Measurements from ENCODE around the gene RELN.

DNA sequence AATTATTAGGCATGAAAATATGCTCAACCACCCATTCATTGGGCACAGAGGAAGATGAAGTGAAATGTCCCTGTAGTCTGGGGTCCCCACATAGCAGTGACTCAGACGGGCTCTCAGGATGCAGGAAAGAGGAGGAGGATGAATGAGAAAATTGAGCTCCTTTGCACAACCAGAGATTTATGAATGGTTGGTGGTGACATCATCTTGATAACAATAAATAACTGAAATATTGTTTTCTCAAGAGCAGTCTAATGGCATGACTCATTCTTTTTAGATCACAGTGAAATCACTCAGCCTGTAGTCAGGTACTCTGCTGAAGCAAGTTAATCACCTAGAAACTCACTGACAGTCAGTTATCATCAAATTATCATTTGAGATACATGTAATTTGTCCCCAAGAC lies 254.1 kb downstream of the RELN start:
- TF ChIP-seq, protein P1, sequence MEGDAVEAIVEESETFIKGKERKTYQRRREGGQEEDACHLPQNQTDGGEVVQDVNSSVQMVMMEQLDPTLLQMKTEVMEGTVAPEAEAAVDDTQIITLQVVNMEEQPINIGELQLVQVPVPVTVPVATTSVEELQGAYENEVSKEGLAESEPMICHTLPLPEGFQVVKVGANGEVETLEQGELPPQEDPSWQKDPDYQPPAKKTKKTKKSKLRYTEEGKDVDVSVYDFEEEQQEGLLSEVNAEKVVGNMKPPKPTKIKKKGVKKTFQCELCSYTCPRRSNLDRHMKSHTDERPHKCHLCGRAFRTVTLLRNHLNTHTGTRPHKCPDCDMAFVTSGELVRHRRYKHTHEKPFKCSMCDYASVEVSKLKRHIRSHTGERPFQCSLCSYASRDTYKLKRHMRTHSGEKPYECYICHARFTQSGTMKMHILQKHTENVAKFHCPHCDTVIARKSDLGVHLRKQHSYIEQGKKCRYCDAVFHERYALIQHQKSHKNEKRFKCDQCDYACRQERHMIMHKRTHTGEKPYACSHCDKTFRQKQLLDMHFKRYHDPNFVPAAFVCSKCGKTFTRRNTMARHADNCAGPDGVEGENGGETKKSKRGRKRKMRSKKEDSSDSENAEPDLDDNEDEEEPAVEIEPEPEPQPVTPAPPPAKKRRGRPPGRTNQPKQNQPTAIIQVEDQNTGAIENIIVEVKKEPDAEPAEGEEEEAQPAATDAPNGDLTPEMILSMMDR (IDR thresholded peaks at IDR 0.05 in 2 of 3, conservative IDR thresholded peaks at IDR 0.05 in 1 of 3; ENCODE audit: control insufficient read depth in 2 of 3, extremely low read depth in 1 of 3, insufficient read depth in 1 of 3, low read depth in 3 of 3, low read length in 3 of 3), result no peak
- TF ChIP-seq EZH2 (IDR thresholded peaks at IDR 0.05; ENCODE audit: borderline replicate concordance, control insufficient read depth, low read depth, low read length) (no peak), TCF12 (IDR thresholded peaks at IDR 0.05; ENCODE audit: low read depth, low read length) (no peak), ATF7 (IDR thresholded peaks at IDR 0.05; ENCODE audit: low read depth) (no peak), MEF2B (IDR thresholded peaks at IDR 0.05; ENCODE audit: partially characterized antibody, poor library complexity, severe bottlenecking) (no peak), JUNB (IDR thresholded peaks at IDR 0.05) (no peak), TAF1 (IDR thresholded peaks at IDR 0.05; ENCODE audit: borderline replicate concordance, low read depth, low read length) (no peak), CEBPB (IDR thresholded peaks at IDR 0.05; ENCODE audit: borderline replicate concordance in 1 of 2, low read depth in 2 of 2, low read length in 2 of 2) (no peak)
- TF ChIP-seq, protein P2, sequence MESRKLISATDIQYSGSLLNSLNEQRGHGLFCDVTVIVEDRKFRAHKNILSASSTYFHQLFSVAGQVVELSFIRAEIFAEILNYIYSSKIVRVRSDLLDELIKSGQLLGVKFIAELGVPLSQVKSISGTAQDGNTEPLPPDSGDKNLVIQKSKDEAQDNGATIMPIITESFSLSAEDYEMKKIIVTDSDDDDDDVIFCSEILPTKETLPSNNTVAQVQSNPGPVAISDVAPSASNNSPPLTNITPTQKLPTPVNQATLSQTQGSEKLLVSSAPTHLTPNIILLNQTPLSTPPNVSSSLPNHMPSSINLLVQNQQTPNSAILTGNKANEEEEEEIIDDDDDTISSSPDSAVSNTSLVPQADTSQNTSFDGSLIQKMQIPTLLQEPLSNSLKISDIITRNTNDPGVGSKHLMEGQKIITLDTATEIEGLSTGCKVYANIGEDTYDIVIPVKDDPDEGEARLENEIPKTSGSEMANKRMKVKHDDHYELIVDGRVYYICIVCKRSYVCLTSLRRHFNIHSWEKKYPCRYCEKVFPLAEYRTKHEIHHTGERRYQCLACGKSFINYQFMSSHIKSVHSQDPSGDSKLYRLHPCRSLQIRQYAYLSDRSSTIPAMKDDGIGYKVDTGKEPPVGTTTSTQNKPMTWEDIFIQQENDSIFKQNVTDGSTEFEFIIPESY (IDR thresholded peaks at IDR 0.05), result no peak
- TF ChIP-seq, protein P3, sequence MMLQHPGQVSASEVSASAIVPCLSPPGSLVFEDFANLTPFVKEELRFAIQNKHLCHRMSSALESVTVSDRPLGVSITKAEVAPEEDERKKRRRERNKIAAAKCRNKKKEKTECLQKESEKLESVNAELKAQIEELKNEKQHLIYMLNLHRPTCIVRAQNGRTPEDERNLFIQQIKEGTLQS (IDR thresholded peaks at IDR 0.05; ENCODE audit: borderline replicate concordance, extremely low read depth, low read depth, low read length), result no peak

Measured in GM12878 (cell line).